ENCODE data around the gene RASAL2.

RASAL2 gene

GRCh38 chr1:178052650-178053461 is 41.0 kb upstream of the RASAL2 start:
- peak overlapping the region; percentile 48 for H3K27ac ChIP-seq
- no peak for DNase-seq (ENCODE audit: low read depth, low spot score)
- H3K9me3 ChIP-seq (ENCODE audit: low read depth, low read length), result no peaks in the 10 kb centered on the region
- peak overlapping the region; percentile 2 for H3K9ac ChIP-seq (ENCODE audit: insufficient read length)
- peak overlapping the region; percentile 65 for H3K4me3 ChIP-seq
- H3K36me3 ChIP-seq (ENCODE audit: insufficient read depth, low read length), result no peaks in the 10 kb centered on the region
- TF ChIP-seq FOXP2 (optimal IDR thresholded peaks at IDR 0.05; ENCODE audit: control extremely low read depth, extremely low read length, insufficient read depth), result no peak
- TF ChIP-seq POLR2AphosphoS5 (IDR thresholded peaks at IDR 0.05; ENCODE audit: borderline replicate concordance, low read depth, low read length), result no peak
- no peak for TF ChIP-seq EZH2 (IDR thresholded peaks at IDR 0.05)

GRCh38 chr1:178055093-178055492 is 38.8 kb upstream of the RASAL2 start:
- H3K36me3 ChIP-seq (ENCODE audit: insufficient read depth, low read length), result no peaks in the 10 kb centered on the region
- no peak for TF ChIP-seq POLR2AphosphoS5 (IDR thresholded peaks at IDR 0.05; ENCODE audit: borderline replicate concordance, low read depth, low read length)
- no peak for TF ChIP-seq FOXP2 (optimal IDR thresholded peaks at IDR 0.05; ENCODE audit: control extremely low read depth, extremely low read length, insufficient read depth)
- no peak for TF ChIP-seq EZH2 (IDR thresholded peaks at IDR 0.05)
- H3K9me3 ChIP-seq (ENCODE audit: low read depth, low read length), result no peaks in the 10 kb centered on the region
- no peak overlapping the region for H3K9ac ChIP-seq (ENCODE audit: insufficient read length)
- H3K4me3 ChIP-seq, result no peak overlapping the region
- no peak for DNase-seq (ENCODE audit: low read depth, low spot score)
- no peak overlapping the region for H3K27ac ChIP-seq

DNA sequence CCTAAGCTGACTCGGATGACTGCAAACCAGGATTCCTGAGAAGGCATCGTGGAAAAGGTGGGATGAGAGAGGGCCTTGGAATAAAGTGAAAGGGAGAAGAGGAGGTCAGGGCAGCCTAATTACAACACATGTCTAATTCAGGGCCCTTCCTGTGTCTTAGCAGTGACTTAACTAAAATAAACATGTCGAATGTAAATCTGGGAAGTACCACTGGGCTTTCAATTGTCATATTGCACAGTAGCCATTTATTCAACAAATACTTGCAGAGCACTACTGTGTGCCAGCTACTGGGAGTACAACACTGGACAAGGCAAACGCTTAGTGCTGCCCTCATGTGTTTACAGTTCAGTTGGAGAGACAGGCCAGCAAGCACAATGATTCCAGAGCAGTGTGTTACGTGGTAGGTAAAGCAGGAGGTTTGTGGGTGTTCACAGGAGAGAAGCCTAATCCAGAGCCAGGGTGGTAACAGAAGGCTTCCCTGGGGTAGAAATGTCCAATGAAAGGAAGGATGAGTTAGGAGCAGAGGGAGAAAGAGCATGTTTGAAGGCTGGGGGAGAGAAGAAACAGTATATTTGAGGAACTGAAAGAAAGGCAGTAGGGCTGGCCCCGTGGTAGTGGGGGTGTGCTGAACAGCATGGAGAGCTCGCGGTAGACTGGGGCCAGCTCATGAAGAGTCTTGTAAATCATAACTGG is 38.0 kb upstream of the RASAL2 start:
- Histone ChIP-seq H3K9me3 (ENCODE audit: low read depth, low read length) (no peaks in the 10 kb centered on the region), H3K27ac (no peak overlapping the region), H3K9ac (ENCODE audit: insufficient read length) (no peak overlapping the region), H3K4me3 (no peak overlapping the region), H3K36me3 (ENCODE audit: insufficient read depth, low read length) (no peaks in the 10 kb centered on the region)
- DNase-seq (ENCODE audit: low read depth, low spot score), result no peak
- no peak for TF ChIP-seq FOXP2 (optimal IDR thresholded peaks at IDR 0.05; ENCODE audit: control extremely low read depth, extremely low read length, insufficient read depth)
- TF ChIP-seq EZH2 (IDR thresholded peaks at IDR 0.05), result no peak
- no peak for TF ChIP-seq POLR2AphosphoS5 (IDR thresholded peaks at IDR 0.05; ENCODE audit: borderline replicate concordance, low read depth, low read length)

DNA sequence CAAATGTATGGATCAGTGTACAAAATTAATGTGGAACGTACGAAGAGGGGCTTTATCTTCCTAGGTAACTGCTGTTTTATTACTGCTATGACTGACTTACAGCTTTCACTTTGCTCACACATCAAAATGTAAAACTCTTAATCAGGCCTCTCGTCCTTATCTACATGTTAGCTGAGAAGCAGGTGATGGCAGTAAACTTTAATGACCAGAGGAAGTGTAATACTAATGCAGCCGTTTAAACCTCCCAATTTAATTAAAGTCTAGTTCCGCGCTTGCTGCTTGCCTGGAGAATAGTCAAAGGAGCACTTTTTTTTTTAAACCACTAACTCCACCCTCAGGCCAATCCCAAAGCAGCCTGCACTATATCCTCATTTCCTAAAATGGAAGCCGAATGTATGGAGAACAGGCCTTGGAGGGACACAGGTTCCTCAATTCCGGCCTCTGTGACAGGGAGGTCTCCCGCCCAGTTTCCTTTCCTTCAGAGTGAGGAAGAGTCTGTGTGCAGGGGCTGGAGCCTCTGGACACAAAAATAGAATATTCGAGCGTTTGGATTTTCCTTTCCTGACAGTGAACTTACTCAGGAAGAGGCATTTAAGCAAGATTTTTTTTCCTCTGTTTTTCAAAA is 36.7 kb upstream of the RASAL2 start:
- H3K27ac ChIP-seq, result peak overlapping the region; percentile 92
- TF ChIP-seq EZH2 (IDR thresholded peaks at IDR 0.05) (no peak), POLR2AphosphoS5 (IDR thresholded peaks at IDR 0.05; ENCODE audit: borderline replicate concordance, low read depth, low read length) (no peak), FOXP2 (optimal IDR thresholded peaks at IDR 0.05; ENCODE audit: control extremely low read depth, extremely low read length, insufficient read depth) (no peak)

DNA sequence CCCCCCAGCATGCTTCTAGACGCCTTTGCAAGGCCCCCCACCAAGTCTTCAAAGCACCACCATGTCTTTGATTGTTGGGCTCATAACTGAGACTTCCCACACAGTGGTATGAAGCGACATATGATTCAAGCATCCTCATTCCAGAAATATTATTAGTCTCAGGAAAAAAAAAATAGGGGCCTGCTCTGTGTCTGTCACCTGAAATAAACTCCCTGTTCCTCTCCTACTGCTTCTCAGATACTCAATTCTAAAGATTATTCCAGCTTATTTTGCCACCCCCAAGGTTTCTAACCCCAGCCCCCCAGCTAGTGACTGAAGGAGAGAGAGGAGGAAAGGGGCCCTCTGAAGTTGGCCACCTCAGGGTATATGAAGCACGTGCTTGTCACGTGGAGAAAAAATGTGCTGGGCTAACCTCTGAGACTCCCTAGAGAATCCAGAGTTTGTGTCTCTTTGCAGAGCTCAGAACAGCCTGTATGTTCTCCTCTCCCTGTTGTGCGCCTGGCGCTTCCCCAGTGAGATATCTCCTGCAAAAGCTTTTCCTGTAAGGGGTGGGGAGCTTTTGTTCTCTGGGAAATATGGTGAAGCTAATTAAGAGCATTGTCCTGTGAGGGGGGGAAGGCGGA is 35.9 kb upstream of the RASAL2 start:
- Histone ChIP-seq H3K9ac (ENCODE audit: insufficient read length) (peak overlapping the region; percentile 30), H3K27ac (peak overlapping the region; percentile 92), H3K9me3 (ENCODE audit: low read depth, low read length) (no peaks in the 10 kb centered on the region), H3K36me3 (ENCODE audit: insufficient read depth, low read length) (no peaks in the 10 kb centered on the region), H3K4me3 (peak overlapping the region; percentile 34; the same call in 1 of the 2 replicates)
- no peak for TF ChIP-seq EZH2 (IDR thresholded peaks at IDR 0.05)
- peak; percentile 50 for TF ChIP-seq POLR2AphosphoS5 (IDR thresholded peaks at IDR 0.05; ENCODE audit: borderline replicate concordance, low read depth, low read length)
- no peak for TF ChIP-seq FOXP2 (optimal IDR thresholded peaks at IDR 0.05; ENCODE audit: control extremely low read depth, extremely low read length, insufficient read depth)
- no peak for DNase-seq (ENCODE audit: low read depth, low spot score)

More for the DNA sequence above, 36.7 kb upstream of the RASAL2 start:
- Histone ChIP-seq H3K36me3 (ENCODE audit: insufficient read depth, low read length) (no peaks in the 10 kb centered on the region), H3K9ac (ENCODE audit: insufficient read length) (no peak overlapping the region), H3K9me3 (ENCODE audit: low read depth, low read length) (no peaks in the 10 kb centered on the region), H3K4me3 (no peak overlapping the region)
- no peak for DNase-seq (ENCODE audit: low read depth, low spot score)

GRCh38 chr1:178060789-178061556 is 32.9 kb upstream of the RASAL2 start:
- DNase-seq (ENCODE audit: low read depth, low spot score), result no peak
- H3K9ac ChIP-seq (ENCODE audit: insufficient read length), result no peak overlapping the region
- H3K36me3 ChIP-seq (ENCODE audit: insufficient read depth, low read length), result no peaks in the 10 kb centered on the region
- TF ChIP-seq EZH2 (IDR thresholded peaks at IDR 0.05) (no peak), FOXP2 (optimal IDR thresholded peaks at IDR 0.05; ENCODE audit: control extremely low read depth, extremely low read length, insufficient read depth) (no peak), POLR2AphosphoS5 (IDR thresholded peaks at IDR 0.05; ENCODE audit: borderline replicate concordance, low read depth, low read length) (no peak)
- H3K27ac ChIP-seq, result no peak overlapping the region
- H3K9me3 ChIP-seq (ENCODE audit: low read depth, low read length), result no peaks in the 10 kb centered on the region
- no peak overlapping the region for H3K4me3 ChIP-seq

DNA sequence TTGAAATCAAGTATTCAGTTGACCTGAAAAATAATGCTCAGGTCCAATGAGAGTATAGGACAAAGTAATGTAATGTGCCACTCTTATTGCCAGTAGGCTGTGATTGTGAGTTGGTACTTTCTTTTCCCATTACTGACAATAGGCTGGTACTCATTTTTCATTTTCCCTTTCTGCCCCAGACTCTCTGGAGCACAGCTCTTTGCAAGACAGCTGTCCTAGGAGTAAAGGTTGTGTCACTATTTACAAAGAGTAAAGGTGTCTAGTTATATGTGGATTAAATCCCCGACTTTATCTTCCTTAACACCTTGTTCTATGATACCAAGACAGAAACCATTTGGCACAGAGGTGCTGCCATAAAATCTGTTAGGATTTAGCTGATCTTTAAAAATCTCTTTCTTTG is 32.3 kb upstream of the RASAL2 start:
- TF ChIP-seq FOXP2 (optimal IDR thresholded peaks at IDR 0.05; ENCODE audit: control extremely low read depth, extremely low read length, insufficient read depth) (no peak), POLR2AphosphoS5 (IDR thresholded peaks at IDR 0.05; ENCODE audit: borderline replicate concordance, low read depth, low read length) (no peak), EZH2 (IDR thresholded peaks at IDR 0.05) (no peak)
- H3K36me3 ChIP-seq (ENCODE audit: insufficient read depth, low read length), result no peaks in the 10 kb centered on the region
- H3K9ac ChIP-seq (ENCODE audit: insufficient read length), result no peak overlapping the region
- no peak for DNase-seq (ENCODE audit: low read depth, low spot score)
- H3K9me3 ChIP-seq (ENCODE audit: low read depth, low read length), result no peaks in the 10 kb centered on the region
- H3K4me3 ChIP-seq, result no peak overlapping the region
- no peak overlapping the region for H3K27ac ChIP-seq
